GM21576 (cell line): ENCODE results near the gene CAPN13.

Experiments
- ATAC-seq: cut with Tn5 transposase; IDR thresholded peaks from one replicate; pipeline ENCODE4 v1.9.1; 2021; ENCODE audit warnings: mild to moderate bottlenecking, moderate library complexity; ENCODE audit not compliant: unreplicated experiment

Gene CAPN13

DNA sequence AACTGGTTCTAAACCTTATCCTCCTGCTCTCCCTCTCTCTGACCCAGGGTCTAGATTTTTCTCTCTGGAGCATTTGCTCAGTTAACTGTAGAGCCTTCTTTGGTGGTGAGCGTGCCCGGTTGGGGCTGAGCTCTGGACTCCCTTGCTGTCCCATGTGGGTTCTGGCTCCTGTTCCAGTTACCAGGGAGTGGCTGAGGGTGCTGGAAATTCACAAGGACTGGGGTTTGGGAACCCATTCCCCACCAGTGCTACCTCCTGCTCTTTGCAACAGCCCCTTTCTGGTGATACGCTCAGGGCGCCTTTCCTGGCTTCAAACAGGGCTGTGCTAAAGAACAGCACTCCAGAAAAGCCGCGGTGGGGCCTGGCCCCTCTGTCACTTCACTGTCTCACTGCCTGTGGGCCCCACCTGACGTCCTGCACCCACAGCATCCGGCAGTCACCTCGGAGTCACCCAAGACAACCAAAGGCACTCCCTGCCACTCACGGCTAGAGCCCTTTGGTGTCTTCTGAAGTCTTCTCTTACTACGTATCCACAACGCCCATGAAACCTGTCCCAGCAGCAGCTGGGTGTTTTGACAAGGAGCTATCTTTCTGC lies 41.3 kb downstream of the CAPN13 start:
- ATAC-seq: no peak

DNA sequence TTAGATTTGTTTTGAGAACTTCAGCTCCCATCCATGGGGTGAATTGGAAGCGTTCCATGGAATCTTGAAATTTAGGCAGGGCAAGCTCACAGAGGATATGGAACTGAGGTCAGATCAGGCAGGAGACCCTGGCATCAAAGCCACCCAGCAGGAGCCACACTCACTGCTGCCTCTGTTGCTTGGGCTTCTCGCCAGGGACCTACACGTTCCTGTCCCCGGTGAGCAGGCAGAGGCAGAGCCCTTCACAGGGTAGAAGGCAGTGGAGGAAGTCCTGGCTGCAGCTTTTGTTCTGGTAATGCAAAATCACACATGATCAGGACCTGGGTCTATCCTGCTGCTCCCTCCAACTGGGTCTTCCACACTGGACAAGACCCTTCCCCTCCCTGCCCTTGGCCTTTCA lies 42.1 kb downstream of the CAPN13 start:
- no peak for ATAC-seq

DNA sequence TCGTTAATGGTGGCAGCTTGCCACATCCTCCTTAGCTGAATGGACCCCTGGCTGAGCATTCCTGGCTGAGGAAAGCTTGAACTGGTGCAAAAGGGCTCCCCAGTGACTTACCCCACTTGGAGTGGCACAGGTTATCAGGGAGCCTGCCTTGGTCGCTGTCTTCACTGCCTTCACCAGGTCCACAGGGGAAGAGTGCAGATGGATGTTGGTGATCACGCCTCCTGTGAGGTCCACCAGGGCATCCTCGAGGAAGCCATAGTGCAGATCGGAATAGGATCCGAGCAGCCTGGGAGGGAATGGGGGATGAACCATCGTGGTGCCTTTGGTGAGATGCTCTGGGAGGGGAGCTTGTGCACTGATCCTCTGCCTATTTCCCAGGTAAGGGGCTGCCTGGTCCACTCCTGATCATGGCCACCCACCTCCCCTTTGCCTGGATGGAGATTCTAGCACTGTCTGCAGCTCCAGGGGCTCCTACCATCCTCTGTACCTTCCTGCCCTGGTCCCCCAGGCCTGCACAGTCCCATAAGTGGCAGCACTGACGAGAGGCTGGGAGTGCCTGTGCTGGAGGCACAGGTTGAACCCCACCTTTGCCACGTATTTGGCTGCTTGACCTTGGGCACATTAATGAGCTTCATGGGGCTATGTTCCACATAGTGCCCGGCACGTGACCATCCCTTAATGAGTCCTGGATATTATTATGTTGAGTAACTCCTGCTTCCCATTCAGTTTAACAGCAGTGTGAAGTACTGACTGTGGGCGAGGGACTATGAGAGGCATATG lies 43.0 kb downstream of the CAPN13 start:
- no peak for ATAC-seq

DNA sequence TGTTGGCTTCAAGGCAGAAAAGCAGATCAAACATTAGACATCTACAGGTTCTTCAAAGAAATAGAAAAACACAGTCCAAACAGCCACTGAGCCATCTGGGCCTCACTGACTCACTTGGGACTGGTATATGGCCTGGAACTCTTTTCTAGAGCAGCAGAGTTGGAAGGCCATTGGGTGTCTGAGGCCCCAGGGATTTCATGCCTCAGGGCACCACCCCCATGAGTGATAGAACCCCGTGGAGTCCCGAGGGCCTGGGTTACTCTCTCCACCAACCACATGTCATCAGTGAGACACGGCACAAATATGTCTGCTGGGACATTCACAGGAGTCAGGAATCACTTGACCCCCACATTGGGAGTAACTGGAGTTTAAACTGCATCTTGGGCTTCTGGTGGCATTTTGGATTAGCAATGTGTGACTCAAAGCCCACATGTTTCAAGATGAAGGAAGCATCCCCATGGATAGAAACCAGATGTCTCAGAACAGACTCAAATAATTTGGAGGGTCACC lies 44.0 kb downstream of the CAPN13 start:
- ATAC-seq: no peak

DNA sequence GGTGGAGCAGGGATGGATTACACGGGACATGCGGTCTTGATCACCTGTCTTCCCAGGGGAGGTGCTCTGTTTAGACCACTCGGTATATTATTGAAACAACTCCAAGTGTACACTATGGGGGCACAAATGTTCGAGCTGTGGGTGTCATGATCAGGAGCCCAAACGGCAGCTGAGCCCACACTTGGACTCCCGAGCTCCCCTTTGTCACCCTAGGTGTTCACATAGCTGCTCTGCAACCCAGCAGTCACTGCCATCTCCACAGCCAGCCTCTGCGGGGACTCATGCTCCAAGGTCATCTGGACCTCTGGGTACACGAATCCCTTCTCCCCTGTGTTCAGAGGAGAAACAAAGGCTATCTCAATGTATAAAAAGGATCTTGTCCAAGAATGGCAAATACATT lies 46.0 kb downstream of the CAPN13 start:
- ATAC-seq: no peak

DNA sequence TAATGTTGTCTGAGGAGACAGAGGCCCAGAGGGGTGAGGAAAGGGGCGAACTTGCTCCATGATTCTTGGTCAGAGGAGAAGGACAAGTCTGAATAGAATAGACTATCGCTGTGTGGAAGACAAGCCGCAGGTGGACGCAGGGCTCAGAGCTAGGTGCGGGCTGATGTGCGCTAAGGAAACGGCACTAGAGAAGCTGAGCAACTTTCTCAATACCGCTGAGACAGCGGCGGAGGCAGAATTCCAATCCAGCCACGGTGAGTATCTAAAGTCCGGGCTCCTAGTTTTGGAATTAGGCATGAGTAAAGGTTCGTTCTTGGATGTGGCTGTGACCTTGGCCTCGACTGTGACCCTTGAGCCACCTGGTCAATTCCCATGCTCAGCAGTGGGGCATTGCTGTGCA lies 47.8 kb downstream of the CAPN13 start:
- ATAC-seq: no peak

DNA sequence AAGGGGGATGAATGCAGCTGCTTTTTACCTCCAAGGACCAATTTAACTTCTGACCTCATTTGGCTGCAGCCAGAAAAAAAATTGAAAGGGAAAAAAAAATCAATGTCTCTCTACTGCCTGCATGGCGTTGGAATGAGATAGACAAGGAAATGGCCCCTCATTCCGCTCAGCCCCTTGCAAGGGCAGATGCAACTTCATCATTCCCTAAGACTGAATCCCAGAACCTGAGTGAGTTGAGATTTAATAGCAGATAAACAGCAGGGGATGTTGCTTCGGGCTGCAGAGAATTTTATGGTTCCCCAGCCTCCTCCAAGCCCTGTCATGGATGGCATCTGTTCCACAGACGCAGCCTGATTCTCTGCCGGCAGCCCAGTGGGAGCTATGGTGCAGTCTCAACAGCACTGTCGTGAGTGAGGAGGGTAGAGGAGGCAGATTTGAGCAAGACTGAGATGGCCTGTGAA lies 49.0 kb downstream of the CAPN13 start:
- no peak for ATAC-seq

DNA sequence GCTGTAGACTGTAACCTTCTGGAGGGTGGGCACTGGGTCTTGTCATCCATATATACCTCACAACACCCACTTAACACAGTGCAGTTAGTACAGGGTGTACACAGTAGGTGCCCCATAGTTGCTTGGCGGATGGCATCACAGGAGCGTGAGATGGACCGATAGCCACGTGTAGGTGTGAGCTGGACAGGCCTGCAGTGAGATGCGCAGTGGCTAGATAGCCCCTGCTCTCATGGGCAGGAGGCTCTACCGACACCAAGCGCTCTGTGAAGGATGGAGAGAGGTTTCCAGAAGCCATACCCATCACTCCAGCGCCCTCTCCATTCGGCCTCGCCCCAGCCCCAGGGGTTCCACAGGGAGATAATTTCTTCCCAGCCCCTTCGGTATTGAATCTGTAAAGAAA lies 49.5 kb downstream of the CAPN13 start:
- no peak for ATAC-seq

DNA sequence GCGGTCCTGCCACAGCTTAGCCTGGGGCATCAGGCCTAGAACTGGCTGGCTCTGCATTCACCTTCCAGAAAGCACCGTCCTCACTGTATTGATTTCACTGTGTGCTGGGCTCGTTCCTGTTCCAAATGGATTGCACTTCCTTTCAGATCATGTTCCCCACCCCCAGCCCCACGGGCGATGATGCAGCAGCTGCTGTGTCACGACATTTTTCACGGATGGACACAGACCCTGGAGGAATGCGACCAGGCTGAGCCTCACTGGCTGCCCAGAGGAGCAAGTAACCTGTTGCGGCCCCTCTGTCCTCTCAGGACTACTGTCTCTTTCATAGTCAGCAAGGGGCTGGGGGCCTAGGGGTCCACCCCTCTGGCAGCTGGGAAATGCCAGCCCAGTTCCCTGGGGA lies 50.3 kb downstream of the CAPN13 start:
- ATAC-seq: no peak

DNA sequence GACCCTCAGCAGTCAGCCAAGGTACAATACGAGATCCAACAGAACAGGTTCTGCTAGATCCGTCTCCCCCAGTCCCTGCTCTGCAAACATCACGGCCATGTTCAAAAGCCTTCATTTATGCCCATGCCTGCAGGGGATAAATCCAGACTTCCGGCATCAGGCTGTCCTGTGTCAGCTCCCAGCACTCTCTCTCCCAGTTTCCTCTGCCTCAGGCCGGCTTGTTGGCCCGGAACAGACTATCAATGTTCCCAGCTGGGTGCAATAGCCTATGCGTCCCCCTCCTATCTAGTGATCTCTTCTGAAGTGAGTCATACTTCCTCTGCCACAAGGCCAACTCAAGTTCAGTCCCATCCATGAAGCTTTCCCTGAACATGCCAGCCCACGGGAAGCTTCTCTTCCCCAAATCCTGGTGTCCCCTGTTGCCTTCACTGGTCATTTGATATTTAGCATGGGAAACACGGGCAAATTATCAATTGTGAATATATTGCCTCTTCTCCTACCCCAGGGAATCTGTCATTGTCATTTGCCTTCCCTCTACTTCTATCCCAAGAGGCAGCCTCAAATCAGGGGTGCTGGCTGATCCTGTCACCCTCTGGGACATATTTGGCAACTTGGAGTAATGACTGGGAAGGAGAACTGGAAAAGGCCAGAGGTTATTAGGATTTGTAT lies 51.1 kb downstream of the CAPN13 start:
- no peak for ATAC-seq

DNA sequence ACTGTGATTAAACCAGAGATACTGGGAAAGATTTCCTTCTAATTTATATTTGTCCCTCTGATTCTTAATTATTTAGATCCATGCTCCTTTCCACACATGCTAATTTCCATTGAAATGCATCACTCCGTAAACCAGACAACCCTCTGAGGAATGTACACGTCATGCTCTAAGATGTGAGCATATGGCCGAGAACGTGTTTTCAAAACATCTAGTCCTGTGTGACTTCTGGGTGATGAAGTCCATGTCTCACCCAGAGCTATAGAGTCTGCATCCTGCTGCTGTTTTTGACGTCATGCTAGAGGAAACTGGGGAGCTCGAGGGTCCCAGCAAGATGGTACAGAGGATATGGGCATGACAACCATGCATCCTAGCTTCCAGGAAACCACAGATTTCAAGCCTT lies 53.6 kb downstream of the CAPN13 start:
- no peak for ATAC-seq

DNA sequence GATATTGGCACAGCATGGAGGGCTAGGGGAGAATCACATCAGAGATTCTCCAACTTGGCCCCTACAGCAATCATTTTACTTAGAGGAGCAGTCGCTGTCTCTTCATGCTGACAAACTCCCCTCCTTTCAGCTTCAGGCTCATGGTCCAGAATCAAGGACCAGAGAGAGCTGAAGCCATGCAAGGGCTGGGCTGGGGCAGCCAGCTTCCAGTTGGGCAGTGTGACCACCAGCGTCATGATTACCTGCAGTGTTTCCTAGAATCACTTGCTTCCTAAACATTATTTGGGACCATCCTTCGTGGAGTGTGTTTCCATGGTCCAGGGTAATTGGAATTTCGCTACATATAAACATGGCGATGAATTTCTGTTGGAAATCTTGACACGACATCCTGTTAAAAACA lies 54.4 kb downstream of the CAPN13 start:
- no peak for ATAC-seq

DNA sequence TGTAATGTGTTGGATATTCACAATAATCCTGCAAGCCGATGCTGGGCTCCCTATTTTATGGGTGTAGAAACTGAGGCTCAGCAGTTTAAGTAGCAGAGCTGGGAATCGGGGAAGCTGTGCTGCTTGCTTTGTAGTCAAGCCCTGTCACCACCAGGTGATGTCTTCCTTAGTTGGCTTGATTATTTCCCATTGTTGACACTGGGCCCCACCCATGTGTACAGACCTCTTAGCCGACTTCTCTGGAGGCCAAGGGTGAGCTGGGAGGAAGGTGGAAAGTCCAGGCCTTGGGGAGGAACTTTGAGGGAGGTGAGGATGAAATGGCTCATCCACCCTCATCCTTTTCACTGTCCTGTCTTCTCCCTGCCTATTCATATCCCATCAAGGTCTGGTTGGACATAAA lies 60.0 kb downstream of the CAPN13 start:
- ATAC-seq: no peak

DNA sequence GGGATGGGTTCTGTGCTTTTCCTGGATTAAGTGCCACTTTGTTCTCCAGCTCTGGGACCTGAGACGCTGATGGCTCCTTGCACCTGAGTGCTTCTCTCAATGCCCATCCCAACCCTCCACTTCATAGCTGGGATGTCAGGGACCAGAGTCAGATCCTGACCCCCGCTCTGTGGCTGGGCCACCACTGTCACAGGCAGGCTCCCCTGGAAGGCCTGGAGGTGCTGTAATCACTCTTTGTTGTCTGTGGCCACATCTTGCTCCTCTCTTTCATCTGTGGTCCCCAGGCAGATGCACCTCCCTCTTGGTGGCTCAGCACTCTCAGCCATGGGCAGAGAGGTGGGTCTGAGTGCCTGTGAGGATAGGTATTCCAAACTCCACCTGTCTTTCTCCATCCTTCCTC lies 62.4 kb downstream of the CAPN13 start:
- ATAC-seq: no peak

DNA sequence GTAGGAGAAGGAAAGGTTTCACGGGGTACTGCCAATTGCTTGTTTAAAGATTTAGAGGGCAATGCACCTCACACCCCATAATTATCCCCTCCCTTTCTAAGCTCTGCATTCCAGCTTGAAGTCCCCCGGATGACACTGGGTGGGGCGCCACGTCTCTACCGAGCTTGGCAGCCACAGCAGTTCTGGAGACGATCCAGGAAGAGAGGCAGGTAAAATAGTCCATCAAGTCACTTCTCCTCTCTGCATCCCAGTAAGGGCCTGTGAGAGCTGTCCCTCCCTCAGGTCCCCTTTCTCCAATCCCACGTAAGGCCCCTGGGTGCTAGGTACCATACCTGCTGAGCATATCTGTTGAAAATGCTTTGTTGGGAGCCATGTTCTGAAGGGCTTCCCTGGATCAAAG lies 65.7 kb downstream of the CAPN13 start:
- ATAC-seq: no peak

DNA sequence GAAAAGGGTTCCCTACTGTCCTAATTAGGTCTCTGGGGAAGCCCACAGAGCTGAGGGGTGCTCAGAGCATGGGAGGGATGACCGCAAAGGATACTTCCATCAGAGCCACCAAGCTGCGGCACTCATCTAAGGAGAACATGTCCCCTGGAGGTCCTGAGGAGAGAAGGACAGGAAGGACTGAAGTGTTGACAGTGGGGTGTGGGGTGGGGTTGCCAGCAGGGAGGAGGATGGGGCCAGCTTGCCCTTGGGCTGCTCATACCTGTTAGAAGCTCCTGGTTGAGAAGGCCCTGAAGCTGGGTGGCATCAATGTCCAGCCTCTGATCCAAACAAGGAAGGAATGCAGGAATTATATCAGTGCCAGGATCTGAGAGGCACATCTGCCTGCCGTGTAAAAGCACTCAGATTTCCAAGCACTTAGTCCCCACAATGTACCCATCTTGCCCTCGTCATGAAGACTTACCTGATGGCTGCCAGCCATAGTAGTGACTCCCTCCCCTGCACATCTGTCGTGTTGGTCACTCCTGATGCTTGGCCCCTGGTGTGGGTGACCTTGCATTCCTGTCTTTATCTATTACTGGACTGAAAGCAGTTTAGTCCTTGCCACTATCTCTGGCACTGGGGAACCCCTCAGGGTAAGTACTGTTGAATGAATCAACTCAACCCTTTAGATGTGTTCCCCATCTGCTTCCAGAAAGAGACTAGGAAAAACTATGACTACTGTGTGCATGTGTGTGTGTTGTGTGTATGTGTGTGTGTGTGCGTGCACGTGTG lies 68.9 kb downstream of the CAPN13 start:
- no peak for ATAC-seq

DNA sequence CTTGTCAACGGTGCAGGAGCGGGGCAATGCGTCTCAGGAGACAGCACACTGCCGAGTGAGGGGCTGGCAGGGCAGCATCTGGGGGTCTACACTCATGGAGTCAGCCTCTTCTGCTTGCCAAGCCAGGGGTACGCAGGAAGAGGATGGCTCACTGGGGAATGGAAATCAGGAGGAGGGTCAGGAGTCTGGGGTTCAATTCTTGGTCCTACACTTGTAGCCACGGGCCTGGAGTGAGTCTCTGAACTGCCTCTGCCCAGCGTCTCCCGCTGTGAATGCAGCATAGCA lies 70.0 kb downstream of the CAPN13 start:
- ATAC-seq: no peak

DNA sequence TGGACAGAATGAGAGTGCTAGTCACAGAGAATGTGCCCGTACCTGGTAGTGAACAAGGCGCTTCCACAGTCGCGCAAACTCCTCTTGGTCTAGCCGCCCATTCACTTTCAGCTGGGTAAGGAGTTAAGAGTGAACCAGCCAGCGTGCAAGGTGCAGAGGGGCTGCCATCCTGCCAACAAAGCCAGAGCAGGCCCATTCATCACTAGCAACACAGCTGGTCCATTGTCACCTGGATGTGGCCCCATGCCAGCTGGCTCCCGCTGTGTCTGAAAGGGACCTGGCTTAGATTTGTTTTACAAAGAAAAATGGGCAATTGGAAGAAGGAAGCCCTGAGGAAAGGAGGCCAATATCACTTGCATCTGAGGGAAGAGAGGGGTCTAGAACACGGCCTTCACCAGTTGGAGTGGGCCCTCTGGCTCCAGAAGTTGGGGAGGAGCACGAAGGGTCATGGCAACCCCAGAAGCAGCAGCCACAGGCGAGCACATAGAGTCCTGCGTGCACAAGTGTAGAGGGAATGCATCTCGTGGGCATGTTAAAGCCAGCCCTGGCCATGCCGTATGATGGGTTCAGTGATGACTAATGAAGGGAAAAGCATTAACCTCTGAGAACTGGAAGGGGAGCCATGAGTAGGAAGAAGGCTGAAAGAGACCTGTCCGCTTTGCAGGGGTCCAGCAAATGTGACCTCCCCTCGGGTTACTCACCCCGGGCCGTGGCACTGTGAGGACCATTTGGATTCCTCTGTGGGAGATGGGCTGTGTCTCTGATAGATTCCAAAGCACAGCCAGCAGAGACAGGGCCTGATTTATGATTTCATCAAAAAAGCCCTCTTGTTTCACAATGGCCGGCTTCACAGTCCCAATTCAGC lies 70.6 kb downstream of the CAPN13 start:
- no peak for ATAC-seq

DNA sequence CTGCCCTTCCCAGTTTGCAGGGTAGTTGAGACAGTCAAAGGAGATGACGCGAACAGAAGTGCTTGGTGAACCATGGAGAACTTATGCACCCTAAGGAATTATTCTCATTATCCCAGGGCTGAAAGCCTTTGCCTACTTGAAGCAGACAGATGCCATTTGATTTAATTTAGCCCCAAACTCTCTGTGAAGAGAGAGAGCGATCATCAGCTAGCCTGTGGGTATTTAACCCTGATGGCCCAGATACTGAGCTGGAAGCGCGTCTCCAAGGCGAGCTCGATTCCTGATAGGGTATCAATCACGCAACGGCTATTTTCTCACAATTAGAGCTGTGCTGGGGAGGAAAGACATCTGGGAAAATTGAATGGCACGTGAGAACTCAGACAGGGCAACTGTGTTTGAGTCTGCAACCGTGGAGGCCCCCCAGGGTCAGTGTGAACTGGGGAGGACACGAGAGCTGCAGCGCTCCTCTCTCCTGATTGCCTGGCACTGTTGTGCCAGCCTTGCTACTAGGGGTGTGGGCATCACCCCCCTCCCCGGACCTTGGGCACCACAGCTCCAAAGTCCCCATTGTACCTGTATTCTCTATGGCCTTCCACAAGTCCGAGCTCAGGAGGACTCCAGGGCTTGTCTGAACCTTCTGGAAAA lies 73.2 kb downstream of the CAPN13 start:
- no peak for ATAC-seq

DNA sequence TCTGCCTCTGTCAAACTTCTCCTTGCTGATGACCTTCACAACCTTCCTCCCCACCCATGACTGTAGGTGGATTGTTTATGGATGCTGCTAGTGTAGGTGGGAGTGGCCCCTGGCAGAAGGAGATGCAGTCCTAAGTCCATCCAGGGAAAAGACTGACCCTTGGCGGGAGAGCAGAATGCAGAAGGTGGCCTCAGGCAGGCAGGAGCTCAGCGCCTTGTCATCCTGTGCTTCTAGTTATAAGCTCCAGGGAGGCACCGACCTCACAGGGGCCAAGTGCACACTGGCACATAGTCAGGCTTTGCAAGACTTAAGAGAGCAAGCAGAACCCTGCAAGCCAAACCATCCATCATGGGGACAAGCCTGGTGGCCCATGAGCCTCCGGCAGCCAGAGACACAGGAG lies 74.4 kb downstream of the CAPN13 start:
- ATAC-seq: no peak
